GM21367 (cell line): ENCODE results near the gene NDUFS1.

Experiments
- ATAC-seq: cut with Tn5 transposase; IDR thresholded peaks from one replicate; pipeline ENCODE4 v1.9.1; 2021; ENCODE audit not compliant: unreplicated experiment

The NDUFS1 gene

DNA sequence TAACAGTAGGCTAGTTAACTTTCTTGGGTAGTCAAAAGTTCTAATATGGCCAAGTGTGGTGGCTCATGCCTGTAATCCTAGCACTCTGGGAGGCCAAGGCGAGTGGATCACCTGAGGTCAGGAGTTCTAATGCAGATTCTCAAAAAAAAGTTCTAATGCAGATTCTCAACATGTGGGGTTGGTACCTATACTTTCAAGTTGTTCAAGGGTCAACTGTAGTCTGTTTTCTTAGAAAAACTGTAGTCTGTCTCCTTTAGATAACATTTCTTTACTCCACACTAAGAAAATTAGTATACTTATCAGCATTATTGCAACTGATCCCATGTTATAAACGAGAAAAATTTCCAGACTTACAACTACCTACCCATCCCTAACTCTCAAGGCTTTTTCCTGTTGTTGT is 89.8 kb downstream of the NDUFS1 start:
- no peak for ATAC-seq

DNA sequence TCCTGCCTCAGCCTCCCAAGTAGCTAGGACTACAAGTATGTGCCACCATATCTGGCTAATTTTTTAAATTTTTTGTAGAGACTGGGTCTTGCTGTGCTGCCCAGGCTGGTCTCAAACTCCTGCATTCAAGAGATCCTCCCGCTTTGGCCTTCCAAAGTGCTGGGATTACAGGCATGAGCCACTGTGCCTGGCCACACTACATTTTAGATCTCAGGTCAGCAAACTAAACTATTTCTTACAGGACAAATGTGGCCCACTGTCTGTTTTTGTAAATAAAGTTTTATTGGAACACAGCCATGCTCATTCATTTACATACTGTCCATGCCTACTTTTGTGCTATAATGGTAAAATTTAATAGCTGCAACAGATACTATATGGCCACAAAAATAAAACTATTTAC is 91.0 kb downstream of the NDUFS1 start:
- ATAC-seq = no peak
